HUES64 (cell line): Measurements from ENCODE around the gene GRM8.

Source experiments
- H3K27ac ChIP-seq: 2 replicates; pipeline ENCODE4 v1.7.0; 2013; ENCODE audit warnings: low read depth, low read length, inconsistent platforms
- H3K27me3 ChIP-seq: 2 replicates; pipeline ENCODE4 v1.6.1; 2013; ENCODE audit warnings: mild to moderate bottlenecking, low read length; ENCODE audit not compliant: insufficient read depth
- H3K36me3 ChIP-seq: 2 replicates; pipeline ENCODE4 v1.6.1; 2013; ENCODE audit warnings: mild to moderate bottlenecking, low read length; ENCODE audit not compliant: insufficient read depth
- H3K4me1 ChIP-seq: 2 replicates; pipeline ENCODE4 v1.6.1; 2013; ENCODE audit warnings: mild to moderate bottlenecking, low read length, moderate library complexity; ENCODE audit not compliant: insufficient read depth
- H3K4me3 ChIP-seq: 2 replicates; pipeline ENCODE4 v1.5.1; 2013; ENCODE audit warnings: mild to moderate bottlenecking, low read length, moderate library complexity
- H3K9ac ChIP-seq: 2 replicates; pipeline ENCODE4 v1.6.1; 2013; ENCODE audit warnings: mild to moderate bottlenecking, low read depth, low read length
- H3K9me3 ChIP-seq: 2 replicates; pipeline ENCODE4 v1.6.1; 2013; ENCODE audit warnings: low read depth, low read length; ENCODE audit not compliant: insufficient read depth
- WGBS: fragments of 150-250, 120-280 bp; methylation state at CpG from one replicate; pipeline ENCODE4 v1.1.7; 2013; ENCODE audit warnings: missing lambda C conversion rate; 5-methylcytosine and 5-hydroxymethylcytosine counted together

The GRM8 gene

GRCh38 chr7:126776498-126776897 lies 476.2 kb downstream of the GRM8 start:
- 95% methylated on average over 3 of the region's 3 CpGs for WGBS
- Histone ChIP-seq H3K27me3 (no peaks in the 10 kb centered on the region), H3K9me3 (no peaks in the 10 kb centered on the region), H3K36me3 (no peaks in the 10 kb centered on the region), H3K4me3 (no peak overlapping the region), H3K4me1 (peaks cover 18% of the 10 kb centered on the region), H3K27ac (no peak overlapping the region), H3K9ac (no peak overlapping the region)

GRCh38 chr7:126774077-126774476 lies 478.7 kb downstream of the GRM8 start:
- no peaks in the 10 kb centered on the region for H3K27me3 ChIP-seq
- H3K9me3 ChIP-seq, result no peaks in the 10 kb centered on the region
- H3K27ac ChIP-seq, result no peak overlapping the region
- no peak overlapping the region for H3K4me3 ChIP-seq
- no peak overlapping the region for H3K9ac ChIP-seq
- WGBS, result 93% methylated on average over 3 of the region's 3 CpGs
- H3K36me3 ChIP-seq, result no peaks in the 10 kb centered on the region
- peaks cover 18% of the 10 kb centered on the region for H3K4me1 ChIP-seq

GRCh38 chr7:126768836-126769235 lies 483.9 kb downstream of the GRM8 start:
- Histone ChIP-seq H3K4me3 (no peak overlapping the region), H3K27ac (no peak overlapping the region), H3K27me3 (no peaks in the 10 kb centered on the region), H3K9me3 (no peaks in the 10 kb centered on the region), H3K36me3 (no peaks in the 10 kb centered on the region), H3K9ac (no peak overlapping the region), H3K4me1 (no peaks in the 10 kb centered on the region)
- 94% methylated on average over 5 of the region's 5 CpGs for WGBS

GRCh38 chr7:126760914-126761577 lies 491.7 kb downstream of the GRM8 start:
- H3K27me3 ChIP-seq, result no peaks in the 10 kb centered on the region
- 89% methylated on average over 12 of the region's 13 CpGs for WGBS
- H3K4me3 ChIP-seq, result no peak overlapping the region
- no peak overlapping the region for H3K27ac ChIP-seq
- H3K9me3 ChIP-seq, result no peaks in the 10 kb centered on the region
- H3K36me3 ChIP-seq, result no peaks in the 10 kb centered on the region
- no peaks in the 10 kb centered on the region for H3K4me1 ChIP-seq
- H3K9ac ChIP-seq, result no peak overlapping the region

- Histone ChIP-seq H3K36me3 (no peaks in the 10 kb centered on the region), H3K4me3 (no peak overlapping the region), H3K27ac (no peak overlapping the region), H3K27me3 (no peaks in the 10 kb centered on the region), H3K9ac (no peak overlapping the region), H3K4me1 (no peaks in the 10 kb centered on the region), H3K9me3 (no peaks in the 10 kb centered on the region)
- WGBS, result 92% methylated on average over 3 of the region's 3 CpGs
These were observed 497.4 kb downstream of the GRM8 start for GRCh38 chr7:126755381-126755780.

- H3K4me3 ChIP-seq, result no peak overlapping the region
- no peaks in the 10 kb centered on the region for H3K9me3 ChIP-seq
- H3K9ac ChIP-seq, result no peak overlapping the region
- no peaks in the 10 kb centered on the region for H3K36me3 ChIP-seq
- no peaks in the 10 kb centered on the region for H3K27me3 ChIP-seq
- no peaks in the 10 kb centered on the region for H3K4me1 ChIP-seq
- H3K27ac ChIP-seq, result no peak overlapping the region
- 93% methylated on average over 4 of the region's 4 CpGs for WGBS
These were observed 502.4 kb downstream of the GRM8 start for GRCh38 chr7:126750207-126750911.

GRCh38 chr7:126728967-126729366 lies 523.8 kb downstream of the GRM8 start:
- WGBS, result 83% methylated on average over 2 of the region's 2 CpGs
- no peaks in the 10 kb centered on the region for H3K27me3 ChIP-seq
- H3K27ac ChIP-seq, result no peak overlapping the region
- H3K36me3 ChIP-seq, result no peaks in the 10 kb centered on the region
- no peak overlapping the region for H3K9ac ChIP-seq
- H3K9me3 ChIP-seq, result no peaks in the 10 kb centered on the region
- H3K4me3 ChIP-seq, result no peak overlapping the region
- H3K4me1 ChIP-seq, result no peaks in the 10 kb centered on the region

GRCh38 chr7:126727930-126728391 lies 524.8 kb downstream of the GRM8 start:
- H3K27me3 ChIP-seq, result no peaks in the 10 kb centered on the region
- H3K4me3 ChIP-seq, result no peak overlapping the region
- H3K27ac ChIP-seq, result no peak overlapping the region
- no peaks in the 10 kb centered on the region for H3K4me1 ChIP-seq
- WGBS, result 90% methylated on average over 5 of the region's 5 CpGs
- H3K9me3 ChIP-seq, result no peaks in the 10 kb centered on the region
- no peak overlapping the region for H3K9ac ChIP-seq
- H3K36me3 ChIP-seq, result no peaks in the 10 kb centered on the region

- H3K27me3 ChIP-seq, result no peaks in the 10 kb centered on the region
- H3K9ac ChIP-seq, result no peak overlapping the region
- peaks cover 6% of the 10 kb centered on the region for H3K4me1 ChIP-seq
- WGBS, result 69% methylated on average over 4 of the region's 4 CpGs
- no peaks in the 10 kb centered on the region for H3K36me3 ChIP-seq
- no peak overlapping the region for H3K27ac ChIP-seq
- no peak overlapping the region for H3K4me3 ChIP-seq
- H3K9me3 ChIP-seq, result no peaks in the 10 kb centered on the region
These were observed 528.7 kb downstream of the GRM8 start for GRCh38 chr7:126723966-126724544.

- Histone ChIP-seq H3K36me3 (no peaks in the 10 kb centered on the region), H3K4me3 (no peak overlapping the region), H3K9me3 (no peaks in the 10 kb centered on the region), H3K9ac (no peak overlapping the region), H3K4me1 (peaks cover 6% of the 10 kb centered on the region), H3K27ac (no peak overlapping the region), H3K27me3 (no peaks in the 10 kb centered on the region)
- WGBS, result 95% methylated on average over 2 of the region's 2 CpGs
These were observed 532.5 kb downstream of the GRM8 start for GRCh38 chr7:126720232-126720631.

GRCh38 chr7:126718419-126718818 lies 534.3 kb downstream of the GRM8 start:
- Histone ChIP-seq H3K36me3 (no peaks in the 10 kb centered on the region), H3K27me3 (no peaks in the 10 kb centered on the region), H3K9ac (no peak overlapping the region), H3K4me3 (no peak overlapping the region), H3K9me3 (no peaks in the 10 kb centered on the region), H3K4me1 (peaks cover 6% of the 10 kb centered on the region), H3K27ac (no peak overlapping the region)
- 95% methylated on average over 3 of the region's 3 CpGs for WGBS
